ENCODE data around the gene LAD1.

Gene LAD1

DNA sequence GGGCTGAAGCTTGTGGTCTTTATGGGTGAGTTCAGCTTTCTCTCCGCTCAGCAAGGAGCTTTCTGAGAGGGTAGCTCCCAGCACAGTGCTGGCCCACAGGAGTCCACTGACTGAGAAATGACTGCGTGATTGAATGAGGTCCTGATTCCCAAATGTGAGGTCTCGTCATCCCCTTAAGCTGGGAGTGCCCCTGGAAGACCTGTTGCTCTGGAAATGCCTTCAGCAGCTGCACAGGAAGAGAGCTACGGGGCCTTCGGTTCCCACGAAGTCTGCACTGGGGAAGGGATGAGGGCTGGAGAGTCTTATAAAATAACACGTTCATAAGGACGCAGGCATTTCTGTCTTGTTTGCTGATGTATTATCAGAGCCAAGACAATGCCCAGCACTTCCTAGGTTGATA, 35.7 kb downstream of the LAD1 start:
- no peak for DNase-seq (ENCODE audit: low read depth in 2 of 2)

DNA sequence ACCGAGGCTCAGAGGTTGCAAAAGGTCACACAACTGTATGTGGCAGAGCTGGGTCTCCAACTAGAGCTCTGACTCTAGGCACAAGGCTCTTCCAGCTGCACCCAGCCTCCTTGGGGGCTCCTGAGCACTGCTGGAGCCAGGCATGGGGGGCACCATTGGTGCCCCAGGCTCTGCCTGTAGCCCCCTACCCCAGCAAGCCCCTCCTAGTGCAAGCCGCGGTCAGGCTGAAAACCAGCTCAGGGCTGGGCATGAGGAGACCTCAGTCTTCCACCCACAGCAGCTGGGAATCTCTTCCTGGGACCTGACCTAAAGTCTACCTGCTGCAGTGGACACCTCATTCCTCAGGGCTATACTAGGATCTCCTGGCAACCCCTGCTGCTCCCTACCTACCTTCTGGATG, 36.2 kb downstream of the LAD1 start:
- DNase-seq (ENCODE audit: low read depth in 2 of 2) = no peak

DNA sequence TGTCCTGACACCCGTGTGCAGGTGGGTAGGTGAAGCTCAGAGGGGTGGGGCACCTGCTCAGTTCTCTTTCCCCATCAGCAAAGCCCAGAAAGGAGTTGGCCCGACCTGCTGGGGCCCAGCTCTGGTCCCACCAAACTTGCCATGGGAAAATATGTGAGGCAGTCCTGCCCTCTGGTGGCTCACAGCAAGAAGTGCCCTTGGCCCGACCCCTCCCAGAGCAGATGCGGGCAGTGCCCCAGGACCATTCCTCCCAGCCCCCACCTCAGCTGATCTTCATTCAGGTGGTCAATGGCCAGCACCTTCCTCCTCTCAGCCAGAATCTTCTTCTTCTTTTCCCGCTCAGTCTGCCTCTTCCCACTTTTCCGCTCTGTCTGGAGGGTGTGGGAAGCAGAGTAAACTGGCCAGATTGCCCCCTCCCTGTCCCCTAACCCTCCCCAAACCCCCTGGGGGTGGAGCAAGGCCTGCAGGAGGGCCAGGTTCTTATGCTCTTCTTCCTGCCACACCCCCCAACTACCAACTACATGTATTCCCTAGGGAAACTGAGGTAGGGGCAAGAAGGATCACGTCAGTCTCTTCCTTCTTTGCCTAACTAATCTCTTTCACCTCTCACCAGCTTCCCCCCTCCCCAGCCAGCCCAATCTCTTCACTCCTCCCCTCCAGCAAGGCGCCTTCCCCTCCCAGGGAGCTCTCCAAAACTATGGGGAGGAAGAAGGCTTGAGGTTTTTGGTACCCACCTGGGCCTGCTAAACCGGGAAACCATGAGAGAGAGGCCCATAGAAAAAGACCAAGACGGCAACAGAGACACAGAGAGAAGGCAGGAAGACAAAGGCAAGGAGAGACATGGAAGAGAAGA, 37.2 kb downstream of the LAD1 start:
- DNase-seq (ENCODE audit: low read depth in 2 of 2) = no peak

DNA sequence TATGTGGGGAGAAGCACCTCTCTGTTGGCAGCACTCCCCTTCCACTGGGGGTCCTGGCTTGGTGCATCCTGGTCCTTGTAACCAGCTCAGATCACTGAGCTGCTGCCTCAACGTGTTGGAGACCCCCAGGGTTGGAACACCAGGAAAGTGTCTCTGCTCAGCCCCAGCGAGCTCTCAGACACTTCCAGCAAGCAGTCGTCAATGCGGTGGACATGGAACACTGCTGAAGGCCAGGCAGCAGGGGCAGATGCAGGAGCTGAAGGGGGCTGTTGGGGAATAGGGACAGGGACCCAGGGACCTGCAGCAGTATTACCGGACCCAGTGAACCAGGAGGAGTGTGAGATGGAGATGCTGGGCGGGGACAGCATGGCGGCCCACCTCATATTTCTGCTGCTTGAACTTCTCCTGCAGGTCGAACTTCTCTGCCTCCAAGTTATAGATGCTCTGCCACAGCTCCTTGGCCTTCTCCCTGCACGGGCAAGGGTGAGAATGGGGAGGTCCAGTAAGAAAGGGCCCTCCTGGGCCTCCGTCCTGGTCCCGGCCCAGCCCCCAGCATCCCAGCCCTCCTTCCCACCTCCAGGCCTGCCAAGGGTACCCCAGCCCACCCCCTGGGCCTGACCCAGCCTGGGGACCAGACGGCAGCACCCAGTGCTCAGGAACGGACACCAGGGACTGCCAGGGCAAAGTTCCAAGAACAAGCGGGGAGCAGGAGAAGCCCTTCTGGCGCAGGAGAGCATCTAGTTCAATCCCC, 38.0 kb downstream of the LAD1 start:
- no peak for DNase-seq (ENCODE audit: low read depth in 2 of 2)

DNA sequence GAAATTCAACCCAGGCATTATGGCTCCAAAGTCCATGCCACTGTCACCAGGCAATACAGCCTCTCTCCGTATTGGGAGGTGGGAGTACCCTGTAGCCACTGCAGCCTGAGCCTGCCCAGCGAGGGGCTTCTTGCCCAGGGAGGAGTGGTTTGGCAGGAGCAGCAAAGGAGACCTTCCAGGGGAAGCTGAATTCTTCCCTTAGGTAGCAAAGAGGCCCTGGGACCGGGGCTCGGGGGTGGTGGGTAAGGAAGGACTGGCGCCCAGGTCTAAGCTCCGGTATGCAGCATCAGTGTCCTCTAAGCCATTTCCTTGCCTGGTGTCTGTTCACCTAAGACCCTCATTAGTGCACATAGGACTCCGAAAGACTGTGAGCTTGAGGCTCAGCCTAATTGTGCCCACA, 38.6 kb downstream of the LAD1 start:
- DNase-seq (ENCODE audit: low read depth in 2 of 2) = no peak

DNA sequence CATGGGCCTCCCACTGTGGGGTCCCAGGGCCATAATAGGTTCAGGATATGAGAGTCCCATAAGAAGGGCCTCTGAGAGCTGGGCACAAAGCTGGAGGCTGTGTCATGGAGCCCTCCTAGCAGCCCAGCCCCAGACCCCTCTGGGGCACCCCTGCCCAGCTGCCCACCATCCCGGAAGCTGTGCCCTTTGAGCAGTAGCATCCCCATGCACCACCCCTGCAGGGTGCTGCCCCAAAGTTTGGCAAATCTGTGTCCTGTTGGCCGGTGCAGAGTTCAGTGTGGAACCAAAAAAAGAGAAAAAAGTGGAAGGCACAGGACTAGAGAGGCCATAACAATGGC, 39.3 kb downstream of the LAD1 start:
- DNase-seq (ENCODE audit: low read depth in 2 of 2) = no peak

DNA sequence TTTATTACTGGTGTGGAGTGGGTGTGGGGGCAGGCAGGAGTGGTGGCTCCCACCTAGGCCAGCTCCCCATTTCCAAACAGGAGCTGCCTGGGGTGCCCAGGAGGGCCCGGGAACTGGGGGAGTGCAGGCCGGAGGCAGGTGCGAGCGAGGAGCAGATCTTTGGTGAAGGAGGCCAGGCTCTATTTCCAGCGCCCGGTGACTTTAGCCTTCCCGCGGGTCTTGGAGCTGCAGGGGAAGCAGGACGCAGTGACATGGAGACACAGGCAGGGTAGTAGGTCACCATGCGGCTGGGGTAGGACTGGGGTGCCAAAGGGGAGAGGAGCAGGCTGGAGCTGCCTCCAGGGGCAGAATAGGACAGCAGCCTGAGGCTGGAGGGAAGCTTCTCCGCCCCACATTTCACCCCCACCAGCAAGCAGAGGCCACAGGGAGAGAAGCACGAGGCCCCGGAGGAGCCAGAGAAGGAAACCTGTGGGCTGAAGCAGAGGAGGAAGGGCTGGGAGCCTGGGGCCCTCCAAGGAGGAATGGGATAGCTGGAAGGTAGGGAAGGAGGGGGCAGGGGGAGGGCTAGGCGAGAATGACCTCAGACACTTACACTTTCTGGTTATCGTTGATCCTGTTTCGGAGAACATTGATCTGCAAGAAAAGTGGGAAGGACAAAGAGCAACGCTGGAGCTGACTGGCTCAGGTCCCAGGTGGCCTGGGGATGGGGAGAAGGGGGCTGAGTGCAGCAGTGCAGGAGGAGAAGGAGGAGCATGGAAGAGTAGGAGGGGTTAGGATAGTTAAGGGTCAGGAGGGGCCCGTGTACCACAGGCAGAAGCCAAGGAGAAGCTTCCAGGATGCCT, 39.9 kb downstream of the LAD1 start:
- DNase-seq (ENCODE audit: low read depth in 2 of 2) = no peak

DNA sequence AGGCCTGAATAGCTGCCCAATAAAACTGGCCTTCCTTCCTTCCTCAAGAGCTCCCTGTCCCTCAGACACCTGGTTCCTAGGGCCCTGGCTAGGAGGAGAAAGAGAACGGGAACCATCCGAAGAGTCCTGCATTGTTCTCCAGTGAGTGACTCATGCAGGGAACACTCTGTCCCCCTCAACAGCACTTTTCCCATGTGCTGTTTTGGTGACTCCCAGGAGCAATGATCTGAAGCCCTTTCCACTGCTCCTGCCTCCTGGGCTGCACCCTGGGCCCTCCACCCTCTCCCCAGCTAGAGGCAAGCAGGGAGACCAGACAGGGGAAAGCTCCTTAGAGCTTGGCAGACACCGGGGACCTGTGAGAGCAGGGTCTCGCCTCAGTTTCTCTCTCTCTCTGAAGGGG, 40.5 kb downstream of the LAD1 start:
- DNase-seq (ENCODE audit: low read depth in 2 of 2) = no peak

DNA sequence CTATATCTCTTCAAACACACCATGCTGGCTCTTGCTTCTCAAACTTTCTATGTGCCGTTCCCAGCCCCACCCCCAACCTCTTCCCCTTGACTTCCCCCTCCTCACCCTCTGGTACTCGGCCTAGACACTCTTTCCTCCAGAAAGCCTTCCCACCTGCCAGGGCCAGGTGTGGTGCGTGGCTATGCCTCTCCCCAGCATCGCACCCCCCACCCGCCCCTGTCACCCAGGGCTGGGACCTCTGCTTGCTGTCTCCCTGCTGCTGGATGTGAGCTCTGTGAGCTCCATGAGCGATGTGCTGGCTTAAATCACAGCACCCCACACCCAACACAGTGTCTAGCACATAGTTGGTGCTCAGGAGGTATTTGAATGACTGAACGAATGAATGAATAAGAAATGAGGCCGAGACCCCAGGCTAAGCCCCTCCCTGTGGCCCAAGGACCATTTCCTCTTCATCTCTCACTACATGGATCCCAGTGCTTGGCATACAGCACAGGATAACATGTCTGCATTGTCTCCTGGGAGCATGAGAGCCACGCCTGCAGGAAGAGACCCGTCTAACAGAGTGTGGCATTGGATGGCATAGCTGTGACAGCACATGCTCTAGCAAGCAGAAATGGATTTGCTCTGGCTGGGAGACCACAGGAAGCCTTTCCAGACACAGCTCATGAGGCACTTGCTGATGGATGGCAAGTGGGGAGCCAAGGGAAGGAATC, 41.3 kb downstream of the LAD1 start:
- DNase-seq (ENCODE audit: low read depth in 2 of 2) = no peak

DNA sequence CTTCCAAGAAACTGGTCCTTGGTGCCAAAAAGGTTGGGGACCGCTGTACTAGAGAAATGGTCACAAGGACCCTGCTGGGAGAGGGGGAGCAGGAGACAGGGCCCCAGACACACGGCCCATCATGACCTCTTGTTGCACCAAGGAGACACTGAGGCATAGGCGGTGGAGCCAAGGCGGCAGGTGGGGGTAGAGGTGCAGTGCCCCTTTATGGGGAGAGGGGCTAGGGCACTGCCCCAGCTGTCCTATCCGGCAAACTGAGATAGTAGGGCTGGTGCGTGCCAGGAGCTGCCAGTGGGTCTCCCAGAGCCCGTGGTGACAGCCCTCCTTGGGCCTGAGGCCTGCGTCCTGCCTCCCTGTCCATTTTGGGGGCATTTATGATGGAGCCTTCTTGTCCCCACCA, 41.9 kb downstream of the LAD1 start:
- no peak for DNase-seq (ENCODE audit: low read depth in 2 of 2)

DNA sequence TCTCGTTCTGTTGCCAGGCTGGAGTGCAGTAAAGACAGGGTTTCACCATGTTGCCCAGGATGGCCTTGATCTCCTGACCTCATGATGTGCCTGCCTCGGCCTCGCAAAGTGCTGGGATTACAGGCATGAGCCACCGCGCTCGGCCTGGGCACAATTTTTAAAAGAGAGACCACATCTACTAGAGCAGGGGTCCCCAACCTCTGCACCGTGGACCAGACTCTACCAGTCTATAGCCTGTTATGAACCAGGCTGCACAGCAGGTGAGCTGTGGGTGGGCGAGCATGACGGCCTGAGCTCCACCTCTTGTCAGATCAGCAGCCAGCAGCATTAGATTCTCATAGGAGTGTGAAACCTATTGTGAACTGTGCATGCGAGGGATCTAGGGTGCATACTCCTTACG, 42.4 kb downstream of the LAD1 start:
- DNase-seq (ENCODE audit: low read depth in 2 of 2) = no peak

DNA sequence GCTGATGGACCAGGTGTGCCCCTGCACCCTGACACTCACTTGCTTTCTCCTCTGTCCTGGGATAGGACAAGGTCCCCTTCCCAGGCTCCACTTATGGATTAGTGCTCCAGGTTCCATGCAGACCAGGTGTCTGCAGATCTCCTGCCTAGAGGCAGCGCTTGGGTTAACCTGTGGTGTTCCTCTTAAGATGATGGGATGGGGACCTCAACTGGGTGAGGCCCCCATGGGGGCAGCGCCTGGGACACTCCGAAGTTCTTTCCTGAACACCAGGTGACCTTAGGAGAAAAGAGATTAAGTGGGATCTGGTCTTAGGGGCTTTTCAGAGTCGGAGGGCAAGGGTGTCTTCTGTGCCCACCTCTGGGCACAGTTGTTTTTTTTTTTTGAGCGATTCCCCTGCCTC, 42.9 kb downstream of the LAD1 start:
- DNase-seq (ENCODE audit: low read depth in 2 of 2) = no peak

DNA sequence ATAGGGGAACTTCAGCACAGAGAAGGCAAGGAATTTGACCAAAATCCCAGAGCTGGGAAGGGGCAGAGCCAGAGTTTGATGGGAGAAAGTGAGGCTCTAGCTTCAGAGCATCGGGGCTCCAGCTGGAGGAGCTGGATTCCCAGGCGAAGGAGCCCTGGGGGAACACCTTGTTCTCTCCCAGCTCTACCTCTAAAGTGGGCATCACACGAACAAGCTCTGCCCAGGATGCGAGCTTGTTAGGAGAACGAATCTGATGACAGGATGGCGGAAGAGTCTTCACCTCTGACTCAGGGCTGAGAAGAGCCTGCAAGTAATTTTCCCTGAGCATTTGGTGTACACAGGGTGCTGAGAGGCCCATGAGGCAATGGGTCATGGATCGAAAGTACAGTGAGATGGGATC, 43.7 kb downstream of the LAD1 start:
- no peak for DNase-seq (ENCODE audit: low read depth in 2 of 2)

DNA sequence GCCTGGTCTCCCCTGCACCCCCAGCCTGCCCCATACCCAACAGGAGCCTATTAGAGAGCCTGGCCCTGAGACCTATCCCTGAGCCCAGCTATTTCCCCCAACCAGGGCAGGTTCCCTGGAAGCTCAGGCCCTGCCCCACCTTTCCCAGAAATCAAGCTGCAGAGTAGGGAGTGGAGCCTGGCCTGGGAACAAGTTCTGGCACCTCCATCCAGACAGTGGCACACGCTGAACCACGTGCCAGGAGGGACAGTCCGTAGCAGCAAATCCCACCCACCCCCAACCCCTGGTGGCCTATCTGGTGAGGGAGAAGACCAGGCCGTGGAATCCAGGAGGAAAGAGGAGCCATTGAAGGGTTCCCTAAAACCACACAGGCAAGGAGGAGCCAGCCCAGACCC, 44.2 kb downstream of the LAD1 start:
- DNase-seq (ENCODE audit: low read depth in 2 of 2) = no peak

DNA sequence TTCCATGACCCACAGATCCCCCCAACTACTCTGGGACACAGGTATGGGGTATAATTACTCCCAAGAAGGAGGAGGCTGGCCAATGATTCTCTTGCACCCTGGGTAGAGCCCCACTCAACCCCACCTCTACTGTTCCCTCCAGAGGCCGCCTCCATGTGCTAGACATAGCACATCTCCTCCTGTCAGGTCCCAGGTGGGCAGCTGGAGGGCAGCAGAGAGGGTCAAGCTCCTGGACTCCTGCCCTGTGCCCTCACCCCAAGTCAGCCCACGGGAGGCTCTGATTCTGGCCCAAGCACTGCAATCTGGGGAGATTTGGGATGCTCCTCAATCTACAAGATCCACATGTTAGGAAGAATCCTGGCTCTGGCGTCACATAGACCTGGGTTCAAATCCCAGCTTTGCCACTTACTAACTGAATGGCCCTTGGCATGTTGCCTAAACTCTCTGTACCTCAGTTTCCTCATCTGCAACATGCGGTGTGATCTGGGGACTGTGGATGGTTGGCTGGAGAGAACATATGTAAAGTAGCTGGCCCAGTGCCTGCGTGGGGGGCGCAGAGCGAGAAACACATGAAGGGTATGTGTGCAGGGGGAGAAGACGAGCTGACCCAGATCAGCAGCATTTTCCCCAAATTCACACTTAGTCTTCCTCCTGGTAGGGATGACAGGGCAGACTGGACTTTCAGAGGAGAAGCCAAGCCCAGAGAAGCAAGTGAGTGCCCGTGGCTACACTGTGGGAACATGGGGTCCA, 44.8 kb downstream of the LAD1 start:
- no peak for DNase-seq (ENCODE audit: low read depth in 2 of 2)

DNA sequence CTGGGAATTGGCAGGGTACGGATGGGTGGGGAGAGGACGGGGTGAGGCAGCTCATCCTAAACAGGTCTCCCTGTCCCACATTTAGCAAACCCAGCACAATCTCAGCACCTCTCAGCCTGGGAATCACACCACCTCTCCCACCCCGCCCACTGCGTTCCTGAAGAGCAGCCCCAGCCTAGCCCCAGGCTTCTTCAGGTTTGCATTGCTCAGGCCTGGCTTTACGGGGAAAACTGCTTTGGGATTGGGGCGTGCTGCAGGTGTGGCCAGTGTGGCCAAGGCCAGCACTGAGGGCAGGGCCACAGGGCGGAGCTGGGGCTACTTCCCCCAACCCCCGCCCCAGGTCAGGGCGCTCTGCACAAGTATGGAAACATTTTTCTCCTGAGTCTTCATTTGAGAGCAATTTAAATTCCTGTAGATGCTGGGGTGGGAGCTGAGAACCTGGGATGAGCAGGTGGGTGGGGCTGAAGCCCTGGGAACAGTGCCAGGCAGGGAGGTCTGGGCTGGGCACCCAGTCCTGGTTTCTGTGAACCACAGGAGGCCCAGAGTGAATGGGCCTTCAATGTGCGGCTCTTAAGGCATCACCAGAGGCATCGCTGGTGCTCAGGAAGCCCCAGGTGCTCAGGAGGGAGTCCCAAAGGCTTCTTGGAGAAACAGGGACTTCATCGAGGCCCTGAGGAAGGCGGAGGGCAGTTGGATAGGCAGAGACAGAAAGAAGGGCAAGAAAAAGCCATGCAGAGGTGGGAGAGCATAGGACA, 45.8 kb downstream of the LAD1 start:
- no peak for DNase-seq (ENCODE audit: low read depth in 2 of 2)

DNA sequence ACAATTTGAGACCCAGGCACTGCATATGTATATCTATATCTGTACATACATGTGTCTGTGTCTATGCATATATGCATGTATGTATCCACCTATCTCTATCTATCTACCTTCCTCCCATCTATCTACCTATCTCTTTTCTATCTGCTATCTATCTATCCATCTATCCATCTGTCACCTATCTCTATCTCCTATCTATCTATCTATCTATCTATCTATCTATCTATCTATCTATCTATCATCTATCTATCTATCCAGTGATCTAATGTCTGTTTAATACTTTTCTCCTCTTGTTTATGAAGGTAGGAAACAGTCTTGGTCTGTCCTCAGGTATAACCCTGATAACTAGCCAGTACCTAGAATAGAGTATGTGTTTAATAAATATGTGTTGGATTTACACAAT, 47.5 kb downstream of the LAD1 start:
- DNase-seq (ENCODE audit: low read depth in 2 of 2) = no peak

DNA sequence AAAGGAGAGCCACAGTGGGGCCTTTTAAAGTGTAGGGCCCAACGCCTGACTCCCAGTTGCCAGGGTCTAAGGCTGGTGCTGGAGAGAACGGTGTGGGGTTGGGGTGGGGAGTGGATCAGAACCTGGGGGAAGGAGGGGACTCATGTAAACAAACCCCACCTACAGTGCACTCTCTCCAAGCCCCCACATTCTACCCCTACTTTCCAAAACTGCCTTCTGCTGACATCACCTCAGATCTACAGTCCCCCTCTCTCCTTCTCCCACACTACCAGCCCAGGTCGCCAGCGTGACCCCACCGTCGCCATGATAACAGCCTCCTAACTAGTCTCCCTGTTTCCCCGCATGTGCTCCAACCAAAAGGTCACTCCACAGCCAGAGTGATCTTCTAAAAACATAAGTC, 48.2 kb downstream of the LAD1 start:
- no peak for DNase-seq (ENCODE audit: low read depth in 2 of 2)

DNA sequence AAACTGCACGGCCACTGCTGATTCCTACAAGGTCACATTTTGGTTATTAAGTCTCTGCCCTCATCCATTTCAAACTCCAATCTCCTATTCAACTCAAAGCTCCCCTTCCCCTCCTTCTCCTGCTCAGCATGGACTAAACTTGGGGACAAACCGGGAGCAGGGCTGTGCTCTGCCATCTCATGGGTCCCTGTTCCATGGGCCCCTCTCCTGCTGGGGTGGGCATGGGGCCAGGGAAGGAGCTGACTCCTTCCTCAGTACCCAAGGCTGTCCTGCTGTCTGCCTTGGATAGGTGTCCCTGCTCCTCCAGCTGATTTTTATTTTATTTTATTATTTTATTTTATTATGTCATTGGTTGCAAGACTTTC, 48.8 kb downstream of the LAD1 start:
- DNase-seq (ENCODE audit: low read depth in 2 of 2) = no peak

DNA sequence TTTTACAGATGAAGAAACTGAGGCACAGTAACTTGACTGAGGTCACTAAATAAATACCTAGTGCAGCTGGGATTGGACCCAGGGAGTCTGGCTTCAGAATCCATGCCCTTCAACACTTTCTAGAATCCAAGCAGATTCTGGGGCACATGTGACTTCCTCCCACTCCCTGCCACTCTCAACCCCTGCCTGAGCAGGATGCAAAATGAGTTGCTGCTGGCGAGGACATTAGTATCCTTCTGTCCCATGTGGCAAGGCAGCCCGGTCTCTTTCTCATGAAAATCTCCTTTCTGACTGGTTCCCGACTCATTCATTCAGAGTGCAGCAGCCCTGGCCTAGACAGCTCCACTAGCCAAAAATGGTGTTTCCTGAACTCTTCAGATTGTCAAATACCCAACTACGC, 50.0 kb downstream of the LAD1 start:
- DNase-seq (ENCODE audit: low read depth in 2 of 2) = no peak

DNA sequence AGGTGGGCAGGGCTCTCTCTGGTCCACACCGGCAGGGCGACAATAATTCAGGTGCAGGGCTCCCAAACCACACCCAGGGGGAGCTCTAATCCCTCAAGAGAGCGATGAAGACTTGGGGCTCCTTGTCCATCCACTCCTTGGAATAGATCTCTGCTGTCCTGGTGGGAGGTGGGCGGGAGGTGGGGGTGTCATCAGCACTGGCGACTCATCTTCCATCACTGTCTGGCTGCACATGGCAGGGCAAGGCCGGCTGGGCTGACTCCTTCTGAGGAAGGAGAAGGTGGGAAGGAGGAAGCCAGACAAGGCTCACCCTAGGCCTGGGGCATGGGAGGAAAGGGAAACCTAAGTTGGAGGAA, 50.9 kb downstream of the LAD1 start:
- no peak for DNase-seq (ENCODE audit: low read depth in 2 of 2)

Data from stimulated activated CD8-positive, alpha-beta memory T cell treated with anti-CD3 and anti-CD28 coated beads, Interleukin-7, amount 100 ng/mL, for 1 hour (primary cell).